K562 (cell line): ENCODE results near the gene SVEP1. TPM values are rescaled to one million over a fixed set of nuclear protein-coding genes. Genes with fewer than 3 reads are reported as not detected.

Experiments used
- ATAC-seq: fragments of 200-7000 bp; cut with Tn5 transposase; 3 replicates; pipeline ENCODE4 v1.9.1; 2020; ENCODE audit warnings: moderate library complexity
- BruUV-seq: library from RNA; stranded (reverse); fragments of 400-500 nt; replicated peaks from 2 replicates; lab custom pipeline; 2021; lab: Mats Ljungman, UMichigan
- CTCF ChIA-PET: fragments of 300-600 bp; formaldehyde crosslinking; extraction: SDS; loops from one replicate; lab custom pipeline; 2021; ENCODE audit warnings: low intra/inter-chr PET ratio; lab: Yijun Ruan, JAX
- POLR2A ChIA-PET: fragments of 300-600, 350-650 bp; sonication (Branson Sonifier 250); formaldehyde crosslinking; extraction: SDS; loops from one replicate; lab custom pipeline; 2021; ENCODE audit warnings: antibody characterized with exemption, inconsistent platforms; lab: Yijun Ruan, JAX
- DNase-seq, 4 experiments: peaks; one replicate each; pipeline versions ENCODE4 v3.0.0 to v3.0.0-alpha.2; 2011 to 2018; ENCODE audit warnings: low spot score in 3 of 4, mixed read lengths in 3 of 4; ENCODE audit errors: extremely low read depth in 1 of 4
- FAIRE-seq: peaks from 2 replicates; lab custom pipeline; 2011; peaks lifted over from hg19 to GRCh38; lab: Jason Lieb, UNC
- H2AFZ ChIP-seq: 2 replicates; pipeline ENCODE4 v1.6.0; 2011; ENCODE audit warnings: low read depth, low read length, control low read depth, inconsistent platforms
- H3K27ac ChIP-seq: fragments of 200-600 bp; 3 replicates; pipeline ENCODE4 v1.8.0; 2011; ENCODE audit warnings: low read depth, mild to moderate bottlenecking, control low read depth, inconsistent platforms, low read length, moderate library complexity, mixed read lengths; ENCODE audit errors: extremely low read depth
- H3K27me3 ChIP-seq, 2 experiments: fragments of 300-600 bp in 1 of 2; 2 replicates in 1 of 2; 3 replicates in 1 of 2; pipeline versions ENCODE4 v1.6.0 to v1.8.0; 2011; ENCODE audit warnings: inconsistent platforms in 2 of 2, low read length in 2 of 2, mild to moderate bottlenecking in 1 of 2, mixed read lengths in 1 of 2, moderate library complexity in 1 of 2; ENCODE audit not compliant: control insufficient read depth in 2 of 2, insufficient read depth in 2 of 2
- H3K36me3 ChIP-seq: fragments of 300-600 bp; 3 replicates; pipeline ENCODE4 v1.8.0; 2011; ENCODE audit warnings: mild to moderate bottlenecking, low read length, inconsistent platforms; ENCODE audit not compliant: control insufficient read depth, insufficient read depth
- H3K4me1 ChIP-seq, 2 experiments: fragments of 200-600 bp in 1 of 2; replicated peaks in 1 of 2; 2 replicates in 1 of 2; 3 replicates in 1 of 2; pipeline versions ENCODE4 v1.5.1 to v1.8.0; 2011; ENCODE audit warnings: inconsistent platforms in 2 of 2, low read length in 2 of 2, mild to moderate bottlenecking in 1 of 2, mixed read lengths in 1 of 2, moderate library complexity in 1 of 2; ENCODE audit not compliant: control insufficient read depth in 2 of 2, insufficient read depth in 2 of 2
- H3K4me2 ChIP-seq: 2 replicates; pipeline ENCODE4 v1.6.1; 2011; ENCODE audit warnings: low read length, control low read depth, inconsistent platforms, mixed read lengths; ENCODE audit not compliant: insufficient read depth
- H3K4me3 ChIP-seq: fragments of 200-600 bp; sonication (generic), shearing (Covaris generic); 2 replicates; pipeline ENCODE4 v1.5.1; 2016; ENCODE audit warnings: control low read depth, inconsistent platforms
- H3K79me2 ChIP-seq: fragments of 200-600 bp; 3 replicates; pipeline ENCODE4 v1.8.0; 2011; ENCODE audit warnings: low read length, inconsistent platforms; ENCODE audit not compliant: control insufficient read depth, insufficient read depth
- H3K9ac ChIP-seq, 2 experiments: 2 replicates each; pipeline versions ENCODE4 v1.6.0 to v1.6.1; 2011; ENCODE audit warnings: low read depth in 2 of 2, low read length in 2 of 2, control low read depth in 1 of 2, inconsistent platforms in 1 of 2, mild to moderate bottlenecking in 1 of 2, mixed read lengths in 1 of 2; ENCODE audit not compliant: insufficient read depth in 1 of 2
- H3K9me1 ChIP-seq: one replicate; pipeline ENCODE4 v1.6.0; 2011; ENCODE audit warnings: inconsistent platforms, mild to moderate bottlenecking, low read length, moderate library complexity; ENCODE audit not compliant: control insufficient read depth, insufficient read depth
- H3K9me3 ChIP-seq: replicated peaks from 2 replicates; pipeline ENCODE4 v1.5.1; 2011; ENCODE audit warnings: low read depth, low read length, inconsistent platforms; ENCODE audit not compliant: control insufficient read depth, insufficient read depth
- H4K20me1 ChIP-seq: replicated peaks from 2 replicates; pipeline ENCODE4 v1.6.1; 2011; ENCODE audit warnings: low read length, inconsistent platforms, mixed read lengths; ENCODE audit not compliant: control insufficient read depth, insufficient read depth
- ARHGAP35 ChIP-seq: fragments of 450-650 bp; IDR thresholded peaks from 2 replicates; pipeline ENCODE4 v1.6.1; 2018; ENCODE audit not compliant: partially characterized antibody
- KLF13 ChIP-seq: fragments of 450-650 bp; IDR thresholded peaks from 2 replicates; pipeline ENCODE4 v1.6.1; 2016; ENCODE audit warnings: missing genetic modification characterization, low read depth, mild to moderate bottlenecking, missing compliant biosample characterization, moderate library complexity, borderline replicate concordance
- POLR3A ChIP-seq: IDR thresholded peaks from 2 replicates; pipeline ENCODE4 v1.6.1; 2011; ENCODE audit warnings: borderline replicate concordance, mild to moderate bottlenecking, moderate library complexity; ENCODE audit not compliant: insufficient read length, insufficient read depth; ENCODE audit errors: extremely low read depth
- SUPT5H ChIP-seq: fragments of 450-650 bp; IDR thresholded peaks from 2 replicates; pipeline ENCODE4 v1.6.1; 2016
- WGBS: fragments of 100-300 bp; shearing (Covaris generic); methylation state at CpG from one replicate; pipeline ENCODE4 v1.1.6; 2016; ENCODE audit warnings: low coverage, mixed read lengths; ENCODE audit not compliant: insufficient coverage; ENCODE audit errors: missing lambda C conversion rate; 5-methylcytosine and 5-hydroxymethylcytosine counted together
- in situ Hi-C: fragments of 300-500 bp; cut with MboI; formaldehyde crosslinking; loops from 4 replicates; pipeline ENCODE4 v1.15.0; 2018; ENCODE audit warnings: inconsistent platforms, mixed read lengths
- intact Hi-C: fragments of 100-400 bp; cut with micrococcal nuclease; formaldehyde crosslinking; loops from 2 replicates; pipeline ENCODE4 v1.14.2; 2022
- polyA plus RNA-seq, 8 experiments: library from polyadenylated mRNA; depleted of rRNA in 4 of 8; stranded (reverse) in 5 of 8; unstranded in 3 of 8; fragments of >200 nt; fragmentation: Nextera tagmentation in 2 of 8; fragmentation: Illumina TruSeq in 1 of 8; extraction: Ambion mirVana in 2 of 8; extraction: Trizol in 1 of 8; gene quantifications; 2 replicates each; pipeline versions ENCODE4 v1.2.1 to v1.2.3, GENCODE V29; 2011 to 2014; ENCODE audit warnings: inconsistent platforms in 1 of 8, missing spikeins in 1 of 8
- total RNA-seq, 7 experiments: library from RNA; depleted of rRNA in 6 of 7; stranded (reverse); fragments of >200 nt in 6 of 7; fragmentation: Illumina TruSeq in 2 of 7; extraction: Trizol in 2 of 7; gene quantifications; 2 replicates each; pipeline versions ENCODE4 v1.2.1 to v1.2.3, GENCODE V29; 2011 to 2021; ENCODE audit warnings: low replicate concordance in 1 of 7
- TF ChIP-seq, protein P1 (sequence below): sonication (generic); formaldehyde crosslinking; IDR thresholded peaks from 2 replicates; pipeline ENCODE4 v1.8.1; 2023; ENCODE audit warnings: mild to moderate bottlenecking, missing genetic modification reagents
- TF ChIP-seq, protein P2 (sequence below): sonication (generic); formaldehyde crosslinking; IDR thresholded peaks from 2 replicates; pipeline ENCODE4 v1.4.0; 2020; ENCODE audit warnings: mild to moderate bottlenecking, missing genetic modification reagents

Gene SVEP1
- total and polyA plus RNA-seq, 9 of the 15 experiments (the other 6 are each of a cell fraction or from before 2014, with no cell fraction given) = 0.20 to 0.84 (median 0.43) TPM

DNA sequence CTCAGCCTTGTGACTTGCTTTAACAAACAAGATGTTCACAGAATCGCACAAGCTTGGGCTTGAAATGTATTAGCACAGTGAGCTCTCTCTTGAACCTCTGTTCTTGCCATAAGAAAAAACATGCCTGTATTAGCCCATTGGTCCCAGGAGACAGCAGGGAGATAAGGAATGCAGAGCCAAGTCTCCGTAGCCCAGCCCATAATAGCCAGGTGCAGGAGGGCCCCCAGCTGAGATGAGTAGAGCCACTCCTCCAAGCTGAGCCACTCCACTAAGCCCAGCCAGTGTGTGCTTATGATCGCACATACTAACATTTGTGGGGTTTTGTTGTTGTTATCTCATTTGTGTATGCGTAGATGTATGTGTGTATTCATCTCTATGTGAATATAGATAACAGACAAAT lies 21.6 kb upstream of the SVEP1 start:
- Histone ChIP-seq H3K4me3 (no peak overlapping the region), H3K27ac (no peak overlapping the region), H3K4me1 (no peaks in the 10 kb centered on the region), H3K9ac (no peak overlapping the region), H3K36me3 (no peaks in the 10 kb centered on the region), H3K9me3 (no peaks in the 10 kb centered on the region), H4K20me1 (no peaks in the 10 kb centered on the region), H3K4me2 (no peak overlapping the region), H3K9me1 (no peaks in the 10 kb centered on the region), H3K79me2 (no peaks in the 10 kb centered on the region), H2AFZ (no peak overlapping the region), H3K27me3 (no peaks in the 10 kb centered on the region)
- no peak for FAIRE-seq
- in situ Hi-C loops (no loop called here), intact Hi-C loops (no loop called here)
- POLR2A ChIA-PET = no interaction called here
- no peak for ATAC-seq
- no peak for DNase-seq
- BruUV-seq = no TSS peak
- TF ChIP-seq, protein P1, sequence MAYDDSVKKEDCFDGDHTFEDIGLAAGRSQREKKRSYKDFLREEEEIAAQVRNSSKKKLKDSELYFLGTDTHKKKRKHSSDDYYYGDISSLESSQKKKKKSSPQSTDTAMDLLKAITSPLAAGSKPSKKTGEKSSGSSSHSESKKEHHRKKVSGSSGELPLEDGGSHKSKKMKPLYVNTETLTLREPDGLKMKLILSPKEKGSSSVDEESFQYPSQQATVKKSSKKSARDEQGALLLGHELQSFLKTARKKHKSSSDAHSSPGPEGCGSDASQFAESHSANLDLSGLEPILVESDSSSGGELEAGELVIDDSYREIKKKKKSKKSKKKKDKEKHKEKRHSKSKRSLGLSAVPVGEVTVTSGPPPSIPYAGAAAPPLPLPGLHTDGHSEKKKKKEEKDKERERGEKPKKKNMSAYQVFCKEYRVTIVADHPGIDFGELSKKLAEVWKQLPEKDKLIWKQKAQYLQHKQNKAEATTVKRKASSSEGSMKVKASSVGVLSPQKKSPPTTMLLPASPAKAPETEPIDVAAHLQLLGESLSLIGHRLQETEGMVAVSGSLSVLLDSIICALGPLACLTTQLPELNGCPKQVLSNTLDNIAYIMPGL = no peak
- TF ChIP-seq POLR3A = no peak
- TF ChIP-seq, protein P2, sequence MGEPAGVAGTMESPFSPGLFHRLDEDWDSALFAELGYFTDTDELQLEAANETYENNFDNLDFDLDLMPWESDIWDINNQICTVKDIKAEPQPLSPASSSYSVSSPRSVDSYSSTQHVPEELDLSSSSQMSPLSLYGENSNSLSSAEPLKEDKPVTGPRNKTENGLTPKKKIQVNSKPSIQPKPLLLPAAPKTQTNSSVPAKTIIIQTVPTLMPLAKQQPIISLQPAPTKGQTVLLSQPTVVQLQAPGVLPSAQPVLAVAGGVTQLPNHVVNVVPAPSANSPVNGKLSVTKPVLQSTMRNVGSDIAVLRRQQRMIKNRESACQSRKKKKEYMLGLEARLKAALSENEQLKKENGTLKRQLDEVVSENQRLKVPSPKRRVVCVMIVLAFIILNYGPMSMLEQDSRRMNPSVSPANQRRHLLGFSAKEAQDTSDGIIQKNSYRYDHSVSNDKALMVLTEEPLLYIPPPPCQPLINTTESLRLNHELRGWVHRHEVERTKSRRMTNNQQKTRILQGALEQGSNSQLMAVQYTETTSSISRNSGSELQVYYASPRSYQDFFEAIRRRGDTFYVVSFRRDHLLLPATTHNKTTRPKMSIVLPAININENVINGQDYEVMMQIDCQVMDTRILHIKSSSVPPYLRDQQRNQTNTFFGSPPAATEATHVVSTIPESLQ (CRISPR knock-in tag) = no peak
- no peak for TF ChIP-seq ARHGAP35
- TF ChIP-seq KLF13 (tag) = no peak
- TF ChIP-seq SUPT5H = no peak
- CTCF ChIA-PET = no interaction called here
- 2% methylated on average over 4 of the region's 4 CpGs for WGBS
